BLaER1 (cell line): ENCODE measurements around the gene PRRT1.
"Not testable (repeated sequence)": the region's sequence is repeated elsewhere in the genome, so short reads cannot be mapped to it uniquely, and the experiment has no call there.

Source experiments
- H3K27ac ChIP-seq: shearing (Covaris generic); formaldehyde crosslinking; 2 replicates; pipeline ENCODE4 v1.8.1; 2022
- H3K27me3 ChIP-seq: shearing (Covaris generic); formaldehyde crosslinking; 2 replicates; pipeline ENCODE4 v1.8.1; 2022
- H3K36me3 ChIP-seq: shearing (Covaris generic); formaldehyde crosslinking; 2 replicates; pipeline ENCODE4 v1.8.1; 2022
- H3K4me1 ChIP-seq: shearing (Covaris generic); formaldehyde crosslinking; 2 replicates; pipeline ENCODE4 v1.8.1; 2022
- H3K4me2 ChIP-seq: shearing (Covaris generic); formaldehyde crosslinking; 2 replicates; pipeline ENCODE4 v1.8.1; 2022
- H3K4me3 ChIP-seq: shearing (Covaris generic); formaldehyde crosslinking; 2 replicates; pipeline ENCODE4 v1.8.1; 2022
- H3K9ac ChIP-seq: shearing (Covaris generic); formaldehyde crosslinking; 2 replicates; pipeline ENCODE4 v1.8.1; 2022
- H3K9me3 ChIP-seq: shearing (Covaris generic); formaldehyde crosslinking; 2 replicates; pipeline ENCODE4 v1.8.1; 2022
- H4K20me1 ChIP-seq: shearing (Covaris generic); formaldehyde crosslinking; 2 replicates; pipeline ENCODE4 v1.8.1; 2022
- Cebpa-rat ChIP-seq: shearing (Covaris generic); IDR thresholded peaks from 2 replicates; pipeline ENCODE4 v1.8.1; 2022

Gene PRRT1

GRCh38 chr6:32105433-32105832 is 46.3 kb downstream of the PRRT1 start:
- Histone ChIP-seq H3K36me3 (no peaks in the 10 kb centered on the region), H3K27ac (no peak overlapping the region), H3K4me3 (no peak overlapping the region), H4K20me1 (no peaks in the 10 kb centered on the region), H3K9me3 (no peaks in the 10 kb centered on the region), H3K4me2 (no peak overlapping the region), H3K9ac (no peak overlapping the region), H3K27me3 (no peaks in the 10 kb centered on the region), H3K4me1 (peaks cover 31% of the 10 kb centered on the region)
- TF ChIP-seq Cebpa-rat = no peak

- no peak overlapping the region for H3K4me2 ChIP-seq
- H3K4me3 ChIP-seq = no peak overlapping the region
- no peaks in the 10 kb centered on the region for H3K36me3 ChIP-seq
- no peaks in the 10 kb centered on the region for H4K20me1 ChIP-seq
- no peaks in the 10 kb centered on the region for H3K9me3 ChIP-seq
- no peaks in the 10 kb centered on the region for H3K27me3 ChIP-seq
- H3K4me1 ChIP-seq = no peaks in the 10 kb centered on the region
- TF ChIP-seq Cebpa-rat = no peak
- H3K9ac ChIP-seq = no peak overlapping the region
- H3K27ac ChIP-seq = no peak overlapping the region
Observed at GRCh38 chr6:32102255-32102654, 49.5 kb downstream of the PRRT1 start.

GRCh38 chr6:32100251-32100650 is 51.5 kb downstream of the PRRT1 start:
- H3K9ac ChIP-seq, H3K27ac ChIP-seq, H3K36me3 ChIP-seq, H3K27me3 ChIP-seq, H4K20me1 ChIP-seq, H3K4me2 ChIP-seq, H3K9me3 ChIP-seq, H3K4me3 ChIP-seq, H3K4me1 ChIP-seq: not testable (repeated sequence)
